ENCODE results near the gene NSUN5.
"Not testable (repeated sequence)": the region's sequence is repeated elsewhere in the genome, so short reads cannot be mapped to it uniquely, and the experiment has no call there.

The NSUN5 gene

GRCh38 chr7:73267813-73268212 lies 40.8 kb downstream of the NSUN5 start:
- DNase-seq (ENCODE audit: low spot score) = not testable (repeated sequence)

DNA sequence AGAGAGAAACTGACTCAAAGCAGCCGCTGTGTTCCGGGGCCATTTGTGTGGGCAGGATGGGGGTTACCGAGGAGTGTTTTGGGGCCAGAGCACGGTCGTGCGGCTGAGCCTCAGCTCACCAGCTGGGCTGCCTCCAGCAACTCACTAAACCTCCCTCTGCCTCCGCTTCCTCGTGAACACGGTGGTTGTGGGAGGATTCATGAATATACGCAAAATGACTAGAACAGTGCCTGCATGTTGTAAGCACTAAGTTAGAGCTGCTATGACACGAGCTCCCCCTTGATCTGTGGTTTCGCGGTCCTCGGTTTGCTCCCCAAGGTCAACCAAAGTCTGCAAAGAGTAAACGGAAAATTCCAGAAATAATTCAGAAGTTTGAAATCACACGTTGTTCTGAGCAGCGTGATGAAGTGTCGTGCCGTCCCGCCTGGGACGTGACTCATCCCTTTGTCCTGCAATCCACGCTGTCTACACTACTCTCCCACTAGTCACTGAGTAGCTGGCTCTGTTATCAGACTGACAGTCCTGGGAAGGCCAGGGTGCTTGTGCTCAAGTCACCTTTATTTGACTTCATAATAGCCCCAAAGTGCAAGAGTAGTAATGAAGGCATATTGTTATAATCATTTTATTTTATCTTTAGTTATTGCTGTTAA lies 41.8 kb downstream of the NSUN5 start:
- not testable (repeated sequence) for DNase-seq (ENCODE audit: low spot score)

DNA sequence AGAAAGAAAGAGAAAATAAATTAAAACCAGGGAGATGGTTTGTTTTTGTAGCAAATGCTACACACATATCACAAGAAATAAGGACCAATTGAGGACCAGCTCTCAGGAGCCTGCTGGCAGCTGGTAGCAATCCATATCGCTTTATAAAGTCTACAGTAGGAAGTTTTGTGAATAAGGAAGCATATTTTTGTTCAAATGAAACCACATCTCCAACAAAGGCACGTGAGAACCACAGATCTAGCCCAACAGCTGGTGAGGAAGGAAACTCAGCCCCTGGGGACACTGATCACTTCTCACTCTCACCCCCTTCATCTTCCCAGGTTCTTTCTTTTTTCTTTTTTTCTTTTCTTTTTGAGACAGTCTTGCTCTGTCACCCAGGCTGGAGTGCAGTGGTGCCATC lies 46.2 kb downstream of the NSUN5 start:
- DNase-seq (ENCODE audit: low spot score) = not testable (repeated sequence)
